Sigmoid colon (tissue), 4 donors: ENCODE measurements around the gene LEF1.

Source experiments
- POLR2A ChIP-seq, 2 donors: fragments of 450-650 bp; IDR thresholded peaks; one replicate each; pipeline ENCODE4 v1.6.1; 2016; ENCODE audit warnings: antibody characterized with exemption in 2 of 2, mild to moderate bottlenecking in 2 of 2, moderate library complexity in 2 of 2
- POLR2AphosphoS5 ChIP-seq, 4 donors: sonication (generic); formaldehyde crosslinking; IDR thresholded peaks; one replicate each; pipeline ENCODE4 v1.6.1; 2017; ENCODE audit warnings: antibody characterized with exemption in 4 of 4

DNA sequence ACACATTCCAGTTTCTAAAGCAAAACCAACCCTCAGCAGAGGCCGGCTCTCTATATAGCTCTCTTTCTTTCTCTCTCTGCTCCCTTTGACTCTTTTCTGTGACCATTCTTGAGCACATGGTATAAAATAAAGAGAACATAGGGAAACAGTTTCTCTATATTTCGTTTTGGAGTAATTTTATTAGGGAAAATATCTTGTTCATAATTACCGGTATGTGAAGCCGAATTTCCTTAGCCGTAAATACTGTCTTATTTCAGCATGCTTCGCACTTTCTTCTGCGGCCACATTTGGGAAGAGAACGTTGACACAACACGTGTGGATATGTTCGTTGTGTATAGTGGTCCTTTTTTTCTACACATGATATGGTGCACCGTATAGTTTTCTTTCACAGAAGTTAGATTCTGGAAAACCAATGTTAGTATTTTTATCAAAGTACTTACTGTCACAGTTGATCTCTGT lies 4.9 kb upstream of the LEF1 start:
- peak in 1 of 4 donors; percentile 35 for TF ChIP-seq POLR2AphosphoS5 (IDR thresholded peaks at IDR 0.05)
- TF ChIP-seq POLR2A (IDR thresholded peaks at IDR 0.05) = no peak
